Skin of body (tissue), 2 donors: ENCODE results near the gene PAM. TPM values are rescaled to one million over a fixed set of nuclear protein-coding genes. Genes with fewer than 3 reads are reported as not detected.

Experiments used
- DNase-seq: peaks from one replicate; lab custom pipeline; 2025; lab: John Stamatoyannopoulos, UW
- total RNA-seq: library from RNA; depleted of rRNA; stranded (reverse); fragments of >200 nt; gene quantifications from one replicate; pipeline ENCODE4 v1.2.3, GENCODE V29; 2014

The PAM gene
- 77.2 TPM for total RNA-seq

DNA sequence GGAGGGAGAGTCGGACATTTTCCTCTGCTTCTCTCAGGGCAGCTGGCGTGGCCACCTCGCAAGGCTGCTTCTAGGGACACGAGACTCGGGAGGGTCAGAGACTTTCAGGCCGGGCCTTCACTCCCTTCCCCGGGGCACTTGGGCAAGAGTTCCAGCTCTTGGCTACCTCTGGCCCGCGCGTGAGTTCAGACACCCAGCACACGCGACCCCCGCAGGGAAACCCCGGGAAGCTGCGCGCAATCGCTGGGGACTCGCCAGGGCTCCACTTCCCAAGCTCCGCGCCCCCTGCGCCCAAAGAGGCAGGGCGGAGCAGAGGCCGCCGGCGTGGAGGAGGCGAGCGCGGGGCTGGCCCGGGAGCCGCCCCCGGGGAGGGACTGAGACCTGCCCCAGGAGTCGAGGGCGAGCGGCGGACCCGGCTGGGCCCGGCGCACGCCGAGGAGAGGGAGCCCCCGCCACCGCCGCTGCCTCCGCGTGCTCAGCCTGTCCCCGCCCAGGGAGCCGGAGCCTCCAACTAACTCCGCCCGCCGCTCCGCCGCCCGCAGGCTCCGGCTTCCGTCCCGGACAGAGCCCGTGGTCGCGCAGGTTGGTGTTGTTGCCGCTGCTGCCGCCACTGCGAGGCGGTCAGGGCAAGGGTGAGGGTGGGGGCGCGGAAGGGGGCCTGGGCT is at the start of gene PAM:
PAM (plus strand) TSS at position 539 of the 665 bp plus-strand sequence. CDS start 110,891 bp downstream, outside the sequence.
- DNase-seq, result no peak

DNA sequence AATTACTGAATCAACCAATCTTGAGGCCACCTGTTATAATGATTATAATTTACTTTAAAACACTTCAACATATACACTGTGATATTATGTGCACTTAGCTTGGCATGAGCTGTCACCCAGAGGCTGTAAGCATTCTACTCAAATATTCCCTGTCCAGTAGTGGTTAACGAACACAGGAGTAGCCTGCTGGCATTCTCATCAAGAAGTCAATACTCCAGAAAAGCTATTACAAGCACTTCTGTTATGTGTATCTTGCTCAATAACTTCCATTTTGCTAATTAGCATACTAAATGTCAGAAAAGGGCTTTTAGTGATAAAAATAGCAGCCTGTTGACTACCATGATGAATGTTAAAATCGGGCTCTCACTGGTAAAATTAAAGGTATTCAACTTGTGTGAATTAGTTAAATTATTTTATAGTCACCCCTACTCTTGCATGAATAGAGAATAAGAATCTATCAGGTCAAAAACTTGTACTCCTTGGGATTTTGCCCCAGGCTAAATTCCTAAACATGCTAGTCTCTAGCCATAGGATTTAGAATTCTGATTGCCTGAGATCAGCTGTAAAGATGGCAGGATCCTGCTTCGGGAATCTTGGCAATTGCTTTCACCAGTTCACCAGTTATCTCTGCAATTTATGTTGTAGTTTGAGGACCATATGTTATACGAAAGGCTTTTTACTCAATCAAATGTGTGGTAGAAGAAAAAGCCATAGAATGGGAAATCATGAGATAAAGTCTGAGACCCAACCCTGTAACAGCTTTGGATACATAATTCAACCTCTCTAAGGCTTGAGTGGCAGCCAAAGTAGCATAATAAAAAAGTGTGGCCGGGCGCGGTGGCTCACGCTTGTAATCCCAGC is 43.4 kb upstream of the PAM start:
- DNase-seq, result no peak

DNA sequence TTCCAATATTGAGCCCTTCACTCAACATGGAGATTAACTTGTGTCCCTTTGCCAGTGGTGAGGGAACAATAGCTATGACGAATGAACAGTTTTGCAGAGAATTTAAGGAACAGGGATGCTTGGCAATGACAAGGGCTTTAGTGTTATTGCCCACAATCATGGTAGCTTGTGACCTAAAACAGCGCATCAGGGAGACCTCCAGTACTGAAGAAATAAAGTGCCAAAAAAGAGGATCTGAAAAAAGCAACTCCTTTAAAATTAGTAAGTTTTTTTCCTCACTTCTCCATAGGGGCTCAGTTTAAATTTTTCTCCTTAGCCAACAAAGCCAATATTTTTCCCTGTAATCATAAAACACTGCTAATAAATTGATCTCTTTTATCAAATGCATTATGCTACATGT is 41.8 kb upstream of the PAM start:
- no peak for DNase-seq

DNA sequence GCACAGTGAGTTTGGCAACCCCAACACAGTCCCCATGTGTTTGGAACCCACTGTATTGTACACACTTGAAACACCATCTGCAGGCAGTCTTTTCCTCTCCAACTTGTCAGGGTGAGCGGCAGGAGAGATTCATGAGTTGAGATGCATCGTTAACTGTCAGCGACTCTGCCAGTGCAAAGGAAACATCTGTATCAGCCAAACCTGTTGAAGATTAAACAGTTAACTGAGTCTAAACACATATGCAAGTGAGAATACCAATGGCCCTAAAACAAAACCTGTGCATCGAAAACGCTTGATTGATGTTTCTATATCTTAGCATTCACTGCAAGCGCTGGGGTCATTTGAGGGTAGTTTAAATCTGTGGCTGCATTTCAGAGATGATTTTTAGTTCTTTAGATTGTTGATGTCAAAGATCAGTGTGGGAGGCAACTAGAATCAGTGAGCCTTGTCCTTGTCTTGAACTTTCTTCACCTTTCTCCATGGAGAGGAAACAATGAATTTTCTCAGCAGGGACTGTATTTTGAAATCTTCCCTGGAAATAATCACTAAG is 41.3 kb upstream of the PAM start:
- peak; percentile 17 for DNase-seq

DNA sequence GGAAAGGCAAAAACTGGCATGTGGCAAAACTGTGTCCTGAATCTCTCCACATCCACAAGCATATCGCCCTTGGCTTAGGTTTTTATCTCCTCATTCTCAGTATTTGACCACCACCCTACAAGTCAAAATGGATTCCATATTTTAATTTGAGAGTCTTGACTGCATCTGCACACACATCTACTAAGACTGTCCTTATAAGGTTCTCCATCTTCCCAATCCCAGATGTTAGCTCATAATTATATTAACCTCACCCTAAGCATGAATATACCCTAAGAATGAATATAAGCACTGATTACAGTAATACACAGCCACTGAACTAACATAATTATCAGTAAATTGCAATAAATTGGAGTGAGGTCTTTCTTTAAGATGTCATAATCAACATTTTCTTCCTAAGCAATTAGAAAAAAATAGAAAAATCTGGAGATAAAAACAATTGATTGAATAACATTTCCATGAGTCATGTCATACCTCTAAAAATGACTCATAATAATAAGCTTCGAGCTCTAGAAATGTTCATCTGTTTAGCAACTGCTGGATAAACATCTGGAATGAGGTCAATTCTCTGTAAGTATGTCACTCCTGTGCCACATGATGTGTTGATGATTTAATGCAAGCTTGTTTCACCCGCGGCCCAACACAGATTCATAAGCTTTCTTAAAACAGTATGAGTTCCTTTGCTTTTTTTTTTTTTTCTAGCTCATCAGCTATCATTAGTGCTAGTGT is 39.9 kb upstream of the PAM start:
- peak; percentile 65 for DNase-seq

DNA sequence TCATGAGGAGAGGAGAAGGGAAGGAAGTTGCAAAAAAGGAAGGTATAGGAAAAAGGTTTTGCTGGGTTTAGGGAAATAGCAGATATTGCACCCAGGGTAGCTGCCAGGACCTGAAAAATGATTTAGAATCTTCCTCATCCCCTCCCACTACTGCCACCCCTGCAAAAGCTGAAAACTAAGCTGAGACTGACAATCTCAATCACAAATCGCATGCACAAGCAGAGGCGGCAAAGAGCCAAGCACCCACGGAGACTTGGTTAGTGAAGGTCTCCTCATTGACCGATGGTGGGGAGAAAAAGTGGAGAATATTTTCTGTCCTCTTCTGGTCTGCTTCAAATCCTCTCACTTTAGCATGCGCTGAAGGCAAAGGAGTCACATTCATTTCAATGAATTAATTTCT is 39.1 kb upstream of the PAM start:
- no peak for DNase-seq

DNA sequence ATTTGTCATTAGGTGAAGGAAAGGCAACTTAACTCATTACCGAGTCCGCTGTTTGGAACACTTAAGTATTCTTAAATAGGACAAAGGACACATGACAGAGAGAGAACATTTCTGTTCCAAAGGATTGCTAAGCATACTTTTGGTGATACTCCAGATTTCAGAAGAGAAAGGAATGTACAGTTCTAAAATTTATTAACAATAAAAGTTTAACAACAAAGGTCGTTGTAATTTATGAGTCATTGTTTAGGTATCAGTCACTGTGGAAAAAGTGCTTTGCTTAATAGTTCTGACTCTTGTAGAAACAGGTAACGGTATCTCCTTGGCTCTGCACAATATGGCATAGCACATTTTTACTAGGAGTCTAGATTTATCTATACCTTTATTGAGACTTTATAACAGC is 36.3 kb upstream of the PAM start:
- DNase-seq, result no peak

DNA sequence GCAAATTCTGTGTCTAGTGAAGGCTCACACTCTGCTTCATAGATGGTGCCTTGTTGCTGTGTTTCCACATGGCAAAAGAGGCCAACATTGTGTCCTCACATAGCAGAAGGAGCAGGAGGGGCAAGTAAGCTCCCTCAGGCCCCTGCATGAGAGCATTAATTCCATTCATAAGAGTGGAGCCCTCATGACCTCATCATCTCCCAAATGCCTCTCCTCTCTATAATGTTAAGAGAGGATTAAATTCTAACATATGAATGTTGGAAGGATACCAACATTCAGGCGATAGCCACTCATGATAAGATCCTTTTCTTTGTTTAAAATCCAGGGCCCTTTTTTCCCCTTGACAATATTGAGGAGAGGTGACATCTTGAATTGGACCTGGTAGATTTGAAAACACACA is 35.2 kb upstream of the PAM start:
- DNase-seq, result no peak

DNA sequence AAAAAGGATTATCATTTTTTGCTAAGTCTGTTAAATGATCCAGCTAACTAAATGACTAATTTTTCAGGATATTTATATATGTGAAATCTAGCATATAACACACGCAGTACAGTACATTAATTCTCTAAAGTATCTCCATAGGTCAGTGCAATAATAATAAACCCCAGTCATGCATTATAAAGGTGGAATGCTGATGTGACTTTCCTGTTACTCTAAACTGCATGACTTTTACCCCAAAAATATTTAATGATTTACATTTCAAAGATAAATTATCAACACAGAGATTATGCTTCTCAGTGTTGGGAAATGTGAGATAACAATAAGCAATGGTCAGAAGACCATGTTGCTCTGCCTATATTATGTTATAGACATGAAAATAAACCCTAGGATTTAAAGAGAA is 34.1 kb upstream of the PAM start:
- no peak for DNase-seq

DNA sequence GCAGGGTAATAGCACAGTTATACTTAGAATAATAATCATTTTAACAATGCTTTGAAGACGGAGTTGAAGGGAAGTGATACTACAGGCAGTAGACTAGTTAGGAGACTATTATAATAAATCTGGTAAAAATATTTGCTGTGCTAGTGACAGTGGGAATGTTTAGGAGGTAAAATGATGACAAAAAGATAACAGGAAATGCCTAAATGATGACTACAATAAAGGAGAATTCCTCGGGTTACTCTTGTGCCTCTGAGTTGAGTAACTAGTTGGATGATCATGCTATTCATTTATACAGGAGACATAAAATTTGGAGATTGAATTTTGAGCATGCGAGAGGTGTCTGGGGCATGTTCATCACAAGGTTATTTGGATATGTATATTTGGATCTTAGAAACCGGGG is 32.2 kb upstream of the PAM start:
- DNase-seq, result no peak

DNA sequence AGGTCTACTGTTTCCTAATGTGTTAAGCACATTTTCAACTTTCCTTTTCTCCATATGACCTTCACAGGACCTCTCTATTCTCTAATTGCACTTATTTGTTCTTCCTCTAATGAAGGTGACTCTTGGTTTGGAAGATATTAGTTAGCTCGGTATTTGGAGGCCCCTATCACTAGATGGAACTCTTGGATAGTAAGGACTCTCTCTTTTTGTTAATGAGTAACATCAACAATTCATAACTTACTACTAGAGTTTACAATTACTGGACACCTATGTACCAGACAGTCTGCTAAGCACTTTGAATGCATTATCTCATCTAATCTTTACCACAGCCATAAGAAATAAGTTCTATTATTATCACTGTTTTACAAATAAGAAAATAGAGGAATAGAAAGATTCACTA is 23.4 kb upstream of the PAM start:
- DNase-seq, result no peak

DNA sequence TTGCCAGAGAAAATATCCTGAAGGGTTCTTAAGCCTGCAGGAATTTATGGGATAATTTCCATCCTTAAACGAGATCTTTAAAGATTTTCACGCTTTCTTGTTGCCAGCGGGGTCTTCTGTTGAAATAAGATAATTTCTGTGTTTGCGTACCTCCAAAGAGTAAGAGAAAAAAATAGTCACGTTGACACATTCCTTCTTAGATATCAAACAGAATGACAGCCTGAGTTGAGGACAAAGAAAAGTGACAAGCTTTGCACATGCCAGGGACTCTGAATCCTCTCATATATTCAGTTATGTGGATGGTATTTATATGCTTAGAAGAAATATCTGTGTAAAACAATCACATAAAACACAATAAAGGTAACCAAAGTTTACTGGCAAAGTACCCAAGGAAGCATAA is 21.6 kb upstream of the PAM start:
- no peak for DNase-seq

DNA sequence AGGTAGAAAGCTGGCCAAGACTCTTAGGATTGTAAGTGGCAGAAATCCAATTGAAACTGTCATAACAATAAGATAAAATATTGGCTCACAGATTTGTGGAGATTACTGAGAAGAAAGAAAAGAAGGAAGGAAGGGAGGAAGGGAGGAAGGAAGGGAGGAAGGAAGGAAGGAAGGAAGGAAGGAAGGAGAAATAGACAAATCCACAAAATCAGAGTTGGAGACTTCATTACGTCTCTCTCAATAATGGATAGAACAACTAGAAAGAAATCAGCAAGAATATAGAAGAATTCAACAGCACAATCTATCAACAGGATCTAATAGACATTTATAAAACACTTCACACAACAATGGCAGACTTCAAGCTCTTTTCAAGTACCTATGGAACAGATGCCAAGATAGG is 17.9 kb upstream of the PAM start:
- DNase-seq, result no peak

DNA sequence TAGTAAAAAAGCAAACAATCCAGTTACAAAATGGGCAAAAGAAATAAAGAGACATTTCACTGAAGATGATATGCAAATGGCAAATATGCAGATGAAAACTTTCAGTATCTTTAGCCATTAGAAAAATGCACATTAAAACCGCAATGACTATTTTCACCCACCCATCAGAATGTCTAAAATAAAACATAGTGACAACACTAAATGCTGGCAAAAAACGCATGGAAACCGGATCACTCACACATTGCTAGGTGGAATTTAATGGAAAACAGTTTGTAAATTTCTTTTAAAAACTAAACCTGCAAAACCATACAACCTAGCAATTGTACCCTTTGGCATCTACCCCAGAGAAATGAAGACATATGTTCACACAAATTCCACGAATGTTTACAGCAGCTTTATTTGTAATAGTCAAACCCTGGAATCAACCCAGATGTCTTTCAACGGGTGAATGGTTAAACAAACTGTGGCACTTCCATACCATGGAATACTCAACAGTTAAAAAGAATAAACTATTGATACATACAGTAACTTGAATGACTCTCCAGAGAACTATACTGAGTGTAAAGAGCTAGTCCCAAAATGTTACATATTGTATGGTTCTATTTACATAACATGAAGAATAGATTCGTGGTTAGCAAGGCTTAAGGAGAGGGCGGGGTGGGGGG is 17.2 kb upstream of the PAM start:
- DNase-seq, result no peak

DNA sequence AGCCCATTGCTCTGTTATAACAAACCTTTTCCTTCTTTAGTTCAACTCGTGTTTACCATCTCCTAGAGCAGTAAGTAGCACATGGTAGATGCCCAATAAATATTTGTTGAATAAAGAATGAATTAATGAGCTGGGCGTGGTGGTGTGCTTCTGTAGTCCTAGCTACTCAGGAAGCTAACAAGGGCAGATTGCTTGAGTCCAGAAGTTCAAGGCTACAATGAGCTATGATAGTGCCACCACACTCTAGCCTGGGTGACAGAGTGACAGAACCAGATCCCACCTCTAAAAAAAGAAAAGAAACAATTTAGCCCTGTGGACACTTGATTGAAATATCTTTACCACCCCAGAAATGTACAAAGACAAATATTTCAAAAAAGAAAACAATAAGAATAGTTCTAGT is 14.6 kb upstream of the PAM start:
- DNase-seq, result no peak

DNA sequence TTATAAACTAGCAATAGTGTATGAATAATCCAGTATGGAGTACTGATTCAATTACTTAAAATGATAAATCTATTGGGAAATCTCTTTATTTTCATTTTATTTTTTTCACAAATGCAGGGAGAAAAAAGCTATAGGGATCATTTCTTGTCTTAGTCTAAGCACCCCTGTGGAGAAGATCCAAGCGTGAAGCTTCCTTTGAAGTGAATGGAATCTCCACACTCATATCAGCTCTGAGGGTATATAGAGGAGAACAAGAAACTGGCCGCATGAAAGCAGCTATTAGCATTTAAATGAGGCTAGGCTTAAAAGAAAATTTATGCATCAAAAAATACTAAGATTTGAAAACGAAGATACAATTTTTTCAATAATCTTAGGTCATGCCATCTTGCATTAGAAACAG is 12.9 kb upstream of the PAM start:
- no peak for DNase-seq

DNA sequence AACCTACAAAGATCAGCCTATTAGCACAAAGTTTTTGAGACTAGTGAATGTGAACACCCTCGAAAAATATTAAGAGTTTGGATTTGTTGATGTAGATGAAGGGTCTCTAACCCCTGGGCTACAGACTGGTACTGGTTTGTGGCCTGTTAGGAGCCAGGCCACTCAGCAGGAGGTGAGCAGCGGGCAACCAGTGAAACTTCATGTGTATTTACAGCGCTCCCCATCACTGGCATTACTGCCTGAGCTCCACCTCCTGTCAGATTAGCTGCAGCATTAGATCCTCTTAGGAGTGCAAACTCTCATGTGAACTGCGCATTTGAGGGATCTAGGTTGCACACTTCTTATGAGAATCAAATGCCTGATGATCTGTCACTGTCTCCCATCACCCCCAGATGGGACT is 11.2 kb upstream of the PAM start:
- no peak for DNase-seq

DNA sequence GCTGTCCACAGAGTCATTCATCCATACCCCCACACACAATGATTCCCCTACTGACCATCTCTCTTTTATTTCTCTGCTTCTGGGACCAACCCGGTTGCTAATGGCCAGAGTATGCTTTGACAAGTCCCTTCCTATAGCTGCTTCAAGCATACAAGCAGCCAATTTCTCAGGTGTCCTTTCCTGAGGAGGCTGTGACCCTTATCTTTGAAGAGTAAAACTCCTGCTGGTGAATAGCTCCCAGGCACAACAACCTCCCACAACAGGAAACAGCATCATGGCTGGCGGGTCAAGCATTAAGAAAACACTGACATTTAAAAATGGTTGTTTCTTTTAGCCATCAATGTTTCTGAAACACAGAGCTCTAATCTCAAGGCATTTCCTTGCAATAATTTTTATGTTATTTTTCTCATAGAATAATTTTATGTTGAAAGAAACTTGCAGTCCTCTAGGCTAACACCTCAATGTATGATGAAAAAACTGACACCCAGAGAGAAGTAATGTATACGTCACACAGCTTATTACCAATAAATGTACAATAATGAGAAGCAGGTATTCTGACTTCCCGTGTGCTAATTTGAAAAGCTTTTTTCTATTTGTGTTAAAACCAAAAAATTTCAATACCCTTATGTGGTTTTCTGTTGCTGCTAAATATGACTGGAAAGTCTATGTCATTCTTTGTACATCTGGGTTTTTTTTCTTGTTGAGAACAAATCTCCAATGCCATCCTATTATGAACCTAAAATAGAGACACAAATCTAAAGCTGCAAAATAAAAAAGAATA is 7.5 kb upstream of the PAM start:
- DNase-seq, result no peak

DNA sequence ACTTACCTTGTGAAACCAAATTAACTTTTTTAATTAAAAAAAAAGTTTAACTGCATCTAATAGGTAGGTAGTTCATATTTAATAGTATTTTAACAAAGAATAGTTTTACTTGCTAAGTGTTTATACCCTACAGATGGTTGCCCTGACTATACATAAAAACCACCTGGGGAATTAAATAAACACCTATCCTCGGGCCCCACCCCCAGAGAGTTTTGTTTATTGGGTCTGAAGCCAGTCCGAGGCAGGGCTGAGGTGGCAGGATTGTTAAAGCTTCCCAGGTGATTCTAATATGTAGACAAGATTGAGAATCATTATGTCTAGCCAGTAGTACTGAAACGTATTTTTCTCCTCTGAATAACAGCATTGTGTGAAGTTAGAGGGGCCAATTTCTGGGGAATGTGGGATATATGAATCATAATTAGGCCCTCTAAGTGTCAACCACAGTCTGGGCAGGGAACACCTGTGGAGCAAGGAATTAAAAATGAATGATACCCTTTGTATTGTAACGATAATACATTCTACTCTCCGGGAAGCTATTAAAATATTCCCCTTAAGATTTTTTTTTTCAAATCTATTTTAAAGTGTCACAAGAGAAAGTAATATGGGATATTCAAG is 5.6 kb upstream of the PAM start:
- DNase-seq, result no peak

DNA sequence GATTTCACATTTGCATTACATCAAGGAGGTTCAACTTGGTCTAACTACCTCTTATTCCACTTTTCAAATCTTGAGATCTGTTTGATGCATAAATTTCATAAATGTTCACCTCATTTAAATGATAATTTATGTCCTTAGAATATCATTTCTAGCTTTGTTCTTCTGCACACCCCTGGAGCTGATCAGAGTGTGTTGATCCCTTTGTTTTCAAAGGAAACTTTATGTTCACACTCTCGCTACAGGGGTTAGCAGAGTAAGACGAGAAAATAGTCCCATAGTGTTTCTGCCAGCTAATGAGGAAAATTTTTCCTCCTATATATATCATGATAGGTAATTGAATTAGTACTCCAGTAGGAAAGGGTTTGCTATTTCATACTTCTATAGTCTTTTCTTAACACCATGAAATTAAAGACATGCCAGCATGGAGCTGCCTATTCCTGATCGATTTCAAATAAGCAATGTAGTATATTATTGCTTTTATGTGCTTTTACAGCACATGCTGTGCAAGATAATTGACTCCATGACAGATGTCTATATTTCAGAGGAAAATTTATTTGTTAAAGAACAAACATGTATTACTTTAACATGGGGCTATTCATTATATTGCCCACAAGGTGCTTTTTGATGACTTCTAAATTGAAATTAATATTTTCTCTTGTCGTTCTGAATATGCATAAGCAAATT is 4.8 kb upstream of the PAM start:
- DNase-seq, result no peak
